Esophagus muscularis mucosa (tissue), 4 donors: ENCODE measurements around the gene MYH15. TPM values are rescaled to one million over a fixed set of nuclear protein-coding genes. Genes with fewer than 3 reads are reported as not detected.

Source experiments
- DNase-seq: peaks from one replicate; pipeline ENCODE4 v3.0.0-alpha.2; 2017; ENCODE audit errors: extremely low spot score
- H3K27ac ChIP-seq, 4 donors: fragments of 200-600 bp; sonication (generic); replicated peaks in 1 of 4; 1 replicate in 3 of 4; 2 replicates in 1 of 4; pipeline ENCODE4 v1.5.1; 2016 to 2019; ENCODE audit warnings: mild to moderate bottlenecking in 1 of 4
- H3K27me3 ChIP-seq, 4 donors: fragments of 200-600 bp; sonication (generic); one replicate each; pipeline versions ENCODE4 v1.5.1 to v1.6.0; 2016 to 2019
- H3K36me3 ChIP-seq, 4 donors: fragments of 200-600 bp; sonication (generic); one replicate each; pipeline ENCODE4 v1.5.1; 2016 to 2019
- H3K4me1 ChIP-seq, 4 donors: fragments of 200-600 bp; sonication (generic); one replicate each; pipeline ENCODE4 v1.5.1; 2016 to 2019
- H3K4me3 ChIP-seq, 4 donors: fragments of 200-600 bp; sonication (generic); 1 replicate in 2 of 4; 2 replicates in 2 of 4; pipeline ENCODE4 v1.5.1; 2016 to 2019; ENCODE audit warnings: mild to moderate bottlenecking in 4 of 4, moderate library complexity in 1 of 4
- H3K9me3 ChIP-seq, 4 donors: fragments of 200-600 bp; sonication (generic); 1 replicate in 3 of 4; 2 replicates in 1 of 4; pipeline ENCODE4 v1.5.1; 2016 to 2019
- EP300 ChIP-seq: sonication (generic); formaldehyde crosslinking; IDR thresholded peaks from one replicate; pipeline ENCODE4 v1.6.1; 2017; ENCODE audit warnings: antibody characterized with exemption
- POLR2A ChIP-seq: fragments of 450-650 bp; IDR thresholded peaks from one replicate; pipeline ENCODE4 v1.6.1; 2017; ENCODE audit warnings: antibody characterized with exemption, moderate library complexity, mild to moderate bottlenecking, low read depth
- POLR2AphosphoS5 ChIP-seq, 2 donors: sonication (generic); formaldehyde crosslinking; IDR thresholded peaks; one replicate each; pipeline ENCODE4 v1.6.1; 2017; ENCODE audit warnings: antibody characterized with exemption in 2 of 2
- WGBS: methylation state at CpG from one replicate; pipeline ENCODE4 v1.1.5; 2018; 5-methylcytosine and 5-hydroxymethylcytosine counted together
- intact Hi-C: fragments of 100-400 bp; cut with DNase I; formaldehyde crosslinking; loops from one replicate; pipeline ENCODE4 v1.15.1; 2023
- total RNA-seq, 4 donors: library from RNA; depleted of rRNA; stranded (reverse); fragments of >200 nt; gene quantifications; one replicate each; pipeline versions ENCODE4 v1.1.0 to v1.2.1, GENCODE V29; 2016
- TF ChIP-seq, protein P1 (sequence below), 3 experiments: fragments of 200-600 bp in 2 of 3; fragments of 450-650 bp in 1 of 3; sonication (generic) in 2 of 3; IDR thresholded peaks; one replicate each; pipeline ENCODE4 v1.5.1; 2017 to 2019; ENCODE audit warnings: antibody characterized with exemption in 3 of 3, mild to moderate bottlenecking in 2 of 3, moderate library complexity in 1 of 3

MYH15 gene
- total RNA-seq, 4 donors from 2014 or later = under 0.01 to 0.34 (median 0.12) TPM

GRCh38 chr3:108441071-108441507 is 69.3 kb downstream of the MYH15 start:
- H3K9me3 ChIP-seq = peaks cover 0 to 1% (median under 1%) of the 10 kb centered on the region in 4 donors
- H3K27me3 ChIP-seq = no peaks in the 10 kb centered on the region
- no peak for TF ChIP-seq EP300
- TF ChIP-seq POLR2AphosphoS5 (IDR thresholded peaks at IDR 0.05) = no peak
- TF ChIP-seq, protein P1, sequence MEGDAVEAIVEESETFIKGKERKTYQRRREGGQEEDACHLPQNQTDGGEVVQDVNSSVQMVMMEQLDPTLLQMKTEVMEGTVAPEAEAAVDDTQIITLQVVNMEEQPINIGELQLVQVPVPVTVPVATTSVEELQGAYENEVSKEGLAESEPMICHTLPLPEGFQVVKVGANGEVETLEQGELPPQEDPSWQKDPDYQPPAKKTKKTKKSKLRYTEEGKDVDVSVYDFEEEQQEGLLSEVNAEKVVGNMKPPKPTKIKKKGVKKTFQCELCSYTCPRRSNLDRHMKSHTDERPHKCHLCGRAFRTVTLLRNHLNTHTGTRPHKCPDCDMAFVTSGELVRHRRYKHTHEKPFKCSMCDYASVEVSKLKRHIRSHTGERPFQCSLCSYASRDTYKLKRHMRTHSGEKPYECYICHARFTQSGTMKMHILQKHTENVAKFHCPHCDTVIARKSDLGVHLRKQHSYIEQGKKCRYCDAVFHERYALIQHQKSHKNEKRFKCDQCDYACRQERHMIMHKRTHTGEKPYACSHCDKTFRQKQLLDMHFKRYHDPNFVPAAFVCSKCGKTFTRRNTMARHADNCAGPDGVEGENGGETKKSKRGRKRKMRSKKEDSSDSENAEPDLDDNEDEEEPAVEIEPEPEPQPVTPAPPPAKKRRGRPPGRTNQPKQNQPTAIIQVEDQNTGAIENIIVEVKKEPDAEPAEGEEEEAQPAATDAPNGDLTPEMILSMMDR (IDR thresholded peaks at IDR 0.05) = no peak
- TF ChIP-seq POLR2A = no peak
- H3K4me3 ChIP-seq = no peak overlapping the region
- intact Hi-C loops = no loop called here
- no peak for DNase-seq
- 71% methylated on average over 7 of the region's 7 CpGs for WGBS
- no peak overlapping the region for H3K27ac ChIP-seq
- no peaks in the 10 kb centered on the region for H3K36me3 ChIP-seq
- peaks cover 0 to 9% (median 0%) of the 10 kb centered on the region in 4 donors for H3K4me1 ChIP-seq

DNA sequence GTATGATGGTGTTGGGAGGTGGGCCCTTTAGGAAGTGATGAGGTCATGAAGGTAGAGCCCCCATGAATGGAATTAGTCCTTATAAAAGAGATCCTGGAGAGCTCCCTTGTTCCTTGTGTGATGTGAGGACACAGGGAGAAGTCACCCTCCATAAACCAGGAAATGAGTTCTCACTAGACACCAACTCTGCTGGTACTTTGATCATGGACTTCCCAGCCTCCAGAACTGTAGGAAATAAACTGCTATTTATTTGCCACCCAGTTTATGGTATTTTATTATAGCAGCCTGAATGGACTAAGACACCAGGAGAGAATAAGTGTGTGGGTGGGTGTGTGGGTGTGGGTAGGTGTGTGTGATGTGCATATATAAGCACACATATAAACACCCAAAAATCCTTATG is 71.9 kb downstream of the MYH15 start:
- no peak for TF ChIP-seq POLR2AphosphoS5 (IDR thresholded peaks at IDR 0.05)
- TF ChIP-seq EP300 = no peak
- TF ChIP-seq POLR2A = no peak
- TF ChIP-seq, protein P1 (IDR thresholded peaks at IDR 0.05) = no peak
- intact Hi-C loops = no loop called here
- DNase-seq = no peak

DNA sequence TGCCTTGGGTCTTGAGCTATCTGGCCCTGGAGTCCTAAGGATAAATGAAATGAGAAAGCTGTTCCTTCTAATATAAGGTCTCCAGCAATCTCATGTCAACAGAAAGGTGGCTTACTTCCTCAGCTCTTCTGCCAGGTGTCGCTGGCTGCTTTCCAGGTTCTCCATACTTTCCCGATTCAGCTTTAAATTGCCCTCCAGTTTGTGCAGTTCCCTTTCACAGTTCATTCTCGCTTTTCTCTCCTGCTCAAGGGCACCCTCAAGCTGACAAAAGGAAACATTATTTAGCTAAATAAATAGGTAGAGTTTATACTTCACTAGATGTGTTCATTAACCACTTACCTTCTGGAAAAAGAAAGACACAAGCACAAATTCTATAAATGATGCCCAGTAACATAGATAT is 73.0 kb downstream of the MYH15 start:
- Histone ChIP-seq H3K27ac (no peak overlapping the region), H3K4me1 (peaks cover 0 to 9% (median 0%) of the 10 kb centered on the region in 4 donors), H3K36me3 (no peaks in the 10 kb centered on the region), H3K9me3 (no peaks in the 10 kb centered on the region), H3K27me3 (no peaks in the 10 kb centered on the region), H3K4me3 (no peak overlapping the region)
- intact Hi-C loops = no loop called here
- DNase-seq = no peak
- TF ChIP-seq, protein P1 (IDR thresholded peaks at IDR 0.05) = no peak
- TF ChIP-seq POLR2AphosphoS5 (IDR thresholded peaks at IDR 0.05) (no peak), POLR2A (no peak), EP300 (no peak)
- WGBS = 48% methylated on average over 3 of the region's 3 CpGs

More for the DNA sequence above, 71.9 kb downstream of the MYH15 start:
- Histone ChIP-seq H3K4me1 (peaks cover 0 to 9% (median 0%) of the 10 kb centered on the region in 4 donors), H3K4me3 (no peak overlapping the region), H3K9me3 (no peaks in the 10 kb centered on the region), H3K27ac (no peak overlapping the region), H3K27me3 (no peaks in the 10 kb centered on the region), H3K36me3 (no peaks in the 10 kb centered on the region)

GRCh38 chr3:108433928-108434327 is 76.5 kb downstream of the MYH15 start:
- TF ChIP-seq, protein P1 (IDR thresholded peaks at IDR 0.05) = no peak
- TF ChIP-seq EP300 (no peak), POLR2A (no peak), POLR2AphosphoS5 (IDR thresholded peaks at IDR 0.05) (no peak)
- H3K4me3 ChIP-seq = no peak overlapping the region
- no peak for DNase-seq
- WGBS = 86% methylated on average over 1 of the region's 1 CpG
- H3K9me3 ChIP-seq = no peaks in the 10 kb centered on the region
- intact Hi-C loops = no loop called here
- H3K27me3 ChIP-seq = no peaks in the 10 kb centered on the region
- H3K4me1 ChIP-seq = no peaks in the 10 kb centered on the region
- no peak overlapping the region for H3K27ac ChIP-seq
- H3K36me3 ChIP-seq = no peaks in the 10 kb centered on the region

- intact Hi-C loops = no loop called here
- no peak for TF ChIP-seq POLR2AphosphoS5 (IDR thresholded peaks at IDR 0.05)
- no peak for TF ChIP-seq POLR2A
- no peak for TF ChIP-seq EP300
- TF ChIP-seq, protein P1 (IDR thresholded peaks at IDR 0.05) = no peak
- Histone ChIP-seq H3K9me3 (no peaks in the 10 kb centered on the region), H3K4me1 (no peaks in the 10 kb centered on the region), H3K27ac (no peak overlapping the region), H3K36me3 (no peaks in the 10 kb centered on the region), H3K27me3 (no peaks in the 10 kb centered on the region), H3K4me3 (no peak overlapping the region)
- WGBS = 86% methylated on average over 5 of the region's 5 CpGs
- no peak for DNase-seq
These were observed 78.0 kb downstream of the MYH15 start for GRCh38 chr3:108432431-108432830.
